ENCODE data around the gene RBM46. TPM values are rescaled to one million over a fixed set of nuclear protein-coding genes. Genes with fewer than 3 reads are reported as not detected.

RBM46 gene
- total RNA-seq, 4 donors from 2014 or later = not detected

- TF ChIP-seq, protein P1, sequence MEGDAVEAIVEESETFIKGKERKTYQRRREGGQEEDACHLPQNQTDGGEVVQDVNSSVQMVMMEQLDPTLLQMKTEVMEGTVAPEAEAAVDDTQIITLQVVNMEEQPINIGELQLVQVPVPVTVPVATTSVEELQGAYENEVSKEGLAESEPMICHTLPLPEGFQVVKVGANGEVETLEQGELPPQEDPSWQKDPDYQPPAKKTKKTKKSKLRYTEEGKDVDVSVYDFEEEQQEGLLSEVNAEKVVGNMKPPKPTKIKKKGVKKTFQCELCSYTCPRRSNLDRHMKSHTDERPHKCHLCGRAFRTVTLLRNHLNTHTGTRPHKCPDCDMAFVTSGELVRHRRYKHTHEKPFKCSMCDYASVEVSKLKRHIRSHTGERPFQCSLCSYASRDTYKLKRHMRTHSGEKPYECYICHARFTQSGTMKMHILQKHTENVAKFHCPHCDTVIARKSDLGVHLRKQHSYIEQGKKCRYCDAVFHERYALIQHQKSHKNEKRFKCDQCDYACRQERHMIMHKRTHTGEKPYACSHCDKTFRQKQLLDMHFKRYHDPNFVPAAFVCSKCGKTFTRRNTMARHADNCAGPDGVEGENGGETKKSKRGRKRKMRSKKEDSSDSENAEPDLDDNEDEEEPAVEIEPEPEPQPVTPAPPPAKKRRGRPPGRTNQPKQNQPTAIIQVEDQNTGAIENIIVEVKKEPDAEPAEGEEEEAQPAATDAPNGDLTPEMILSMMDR (IDR thresholded peaks at IDR 0.05; ENCODE audit: low read depth) = no peak
Observed at GRCh38 chr4:154778264-154778663, 2.8 kb upstream of the RBM46 start.

GRCh38 chr4:154779362-154779947 is 1.6 kb upstream of the RBM46 start:
- TF ChIP-seq, protein P1 (IDR thresholded peaks at IDR 0.05; ENCODE audit: low read depth) = no peak

GRCh38 chr4:154781983-154782293 is 866 bp downstream of the RBM46 start:
- TF ChIP-seq, protein P1 (IDR thresholded peaks at IDR 0.05; ENCODE audit: low read depth) = no peak

DNA sequence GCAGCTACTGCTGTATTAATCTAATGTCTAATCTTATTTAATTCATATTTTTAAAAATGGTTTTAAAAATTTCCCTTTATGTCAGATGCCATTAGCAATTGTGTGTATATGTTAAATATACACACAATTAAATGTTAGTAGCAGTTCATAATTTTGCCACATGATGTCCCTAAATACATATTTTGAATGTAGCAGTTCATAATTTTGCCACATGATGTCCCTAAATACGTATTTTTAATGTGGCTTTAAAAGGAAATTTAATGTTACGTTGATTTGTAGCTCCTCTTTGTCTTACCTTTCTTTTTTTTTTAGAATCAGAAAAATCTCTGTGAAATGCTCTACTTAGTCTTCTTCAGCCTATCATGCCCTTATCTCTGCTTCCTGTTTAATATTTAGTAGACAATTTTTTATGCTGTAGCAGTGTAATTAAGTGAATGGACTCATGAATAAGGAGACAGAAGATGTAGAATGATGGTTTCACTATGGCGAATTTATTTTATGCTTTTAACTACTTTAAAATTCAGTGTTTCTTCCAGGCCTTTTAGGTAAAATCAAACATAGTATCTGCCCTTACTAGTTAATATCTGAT is 26.1 kb downstream of the RBM46 start:
- TF ChIP-seq, protein P1 (IDR thresholded peaks at IDR 0.05; ENCODE audit: low read depth) = no peak

- TF ChIP-seq, protein P1 (IDR thresholded peaks at IDR 0.05; ENCODE audit: low read depth) = no peak
Observed at GRCh38 chr4:154818230-154818629, 37.2 kb downstream of the RBM46 start.

GRCh38 chr4:154822775-154823174 is 41.7 kb downstream of the RBM46 start:
- TF ChIP-seq, protein P1 (IDR thresholded peaks at IDR 0.05; ENCODE audit: low read depth) = no peak

DNA sequence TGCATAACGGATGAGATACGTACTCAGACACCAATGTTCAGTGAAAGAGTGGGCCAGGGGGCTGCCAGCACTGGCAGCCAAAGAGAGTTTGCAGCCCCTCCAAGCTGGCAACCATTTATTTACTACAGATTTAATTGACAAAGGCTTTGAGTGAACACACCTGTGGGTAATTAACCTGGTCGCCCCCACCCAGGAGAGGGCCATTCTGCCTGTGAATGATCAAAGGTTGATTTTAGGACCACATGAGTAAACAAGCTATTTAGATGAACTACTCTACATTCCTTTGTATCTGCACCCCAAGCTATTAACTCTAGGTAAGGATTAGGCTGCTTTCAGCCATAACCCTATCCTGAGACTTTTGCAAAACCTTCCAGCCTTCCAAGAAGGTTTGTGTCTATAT is 55.0 kb downstream of the RBM46 start:
- TF ChIP-seq, protein P1 (IDR thresholded peaks at IDR 0.05; ENCODE audit: low read depth) = no peak

Measured in subcutaneous adipose tissue (tissue), 4 donors.